COLO829 (cell line): Measurements from ENCODE around the gene PRG3.
"Not testable (repeated sequence)": the region's sequence is repeated elsewhere in the genome, so short reads cannot be mapped to it uniquely, and the experiment has no call there.

Experiments used
- DNase-seq: peaks from one replicate; pipeline ENCODE4 v3.0.0; 2012; ENCODE audit warnings: low spot score

The PRG3 gene

DNA sequence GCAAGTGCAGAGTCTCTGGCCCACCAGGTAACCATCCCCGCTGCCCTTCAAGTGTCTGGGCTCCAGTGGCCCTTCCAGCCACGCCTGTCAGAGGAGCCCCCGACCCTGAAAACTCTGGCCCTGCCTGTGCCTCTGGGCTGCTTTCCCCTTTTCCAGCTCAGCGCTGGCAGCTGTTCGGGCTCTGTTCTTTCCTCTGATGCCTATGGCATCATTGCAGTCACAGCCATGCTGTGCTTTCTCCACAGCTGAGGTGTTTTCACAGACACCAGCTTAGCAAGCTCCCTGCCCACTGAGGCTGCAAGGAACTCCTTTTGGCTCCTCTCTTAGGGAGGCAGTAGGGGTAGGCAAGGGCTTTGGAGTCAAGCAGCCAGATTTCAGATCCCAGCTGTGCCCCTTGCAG is 21.6 kb downstream of the PRG3 start:
- DNase-seq: no peak

DNA sequence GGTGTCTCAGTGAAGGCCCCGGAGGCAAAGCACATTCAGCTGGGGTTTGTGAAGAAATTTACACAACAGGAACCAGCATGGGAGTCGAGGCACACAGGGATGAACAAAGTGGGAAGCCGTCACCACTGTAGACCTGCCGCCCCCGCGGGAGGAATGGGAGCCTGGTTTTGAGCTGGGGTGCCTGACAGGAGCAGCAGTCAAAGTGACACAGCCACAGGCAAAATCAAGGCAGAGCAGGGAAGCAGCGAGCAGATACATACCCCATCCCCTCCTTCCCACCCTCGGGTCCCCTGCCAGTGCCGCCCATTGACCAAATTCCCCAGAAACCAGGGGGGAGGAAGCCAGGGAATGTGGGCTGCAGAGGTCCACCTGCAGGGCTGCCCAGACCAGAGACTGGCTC is 22.0 kb downstream of the PRG3 start:
- DNase-seq: no peak

DNA sequence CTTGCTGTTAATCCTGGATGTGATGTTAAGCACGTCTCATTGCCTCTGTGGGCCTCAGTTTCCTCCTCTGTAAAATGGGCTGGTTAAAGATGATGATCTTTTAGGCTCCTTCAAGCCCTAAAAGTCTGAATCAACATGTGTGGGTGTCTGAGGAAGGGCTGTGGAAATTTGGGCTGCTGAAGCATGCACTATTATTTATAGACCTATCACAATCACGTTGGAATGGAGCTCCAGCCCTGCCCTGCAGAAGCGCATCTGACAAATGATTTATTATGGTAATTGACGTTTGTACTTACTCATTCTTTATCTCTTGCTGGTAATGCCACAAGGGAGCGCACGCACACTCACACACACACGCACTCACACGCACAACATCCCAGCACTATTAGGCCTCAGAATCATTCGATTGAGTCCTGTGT is 22.4 kb downstream of the PRG3 start:
- DNase-seq: no peak

DNA sequence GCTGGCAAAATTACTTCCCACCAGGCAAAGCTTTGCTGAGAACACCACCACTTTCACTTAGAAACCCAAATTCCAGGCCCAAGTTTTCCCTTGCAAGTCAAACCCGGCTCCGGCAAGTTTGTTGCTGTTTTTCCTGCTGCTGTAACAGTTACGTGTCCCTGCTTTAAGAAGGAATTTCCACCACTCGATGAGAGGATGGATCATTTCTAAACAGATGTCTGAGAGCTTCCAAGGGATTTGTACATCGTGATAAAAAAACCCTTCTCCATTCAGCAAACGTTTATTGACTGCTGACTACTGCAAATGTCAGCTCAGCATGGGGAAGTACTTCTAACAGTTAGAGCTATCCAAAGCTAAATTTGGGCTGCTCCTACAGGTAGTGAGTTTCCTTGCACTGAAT is 23.1 kb downstream of the PRG3 start:
- DNase-seq: no peak

DNA sequence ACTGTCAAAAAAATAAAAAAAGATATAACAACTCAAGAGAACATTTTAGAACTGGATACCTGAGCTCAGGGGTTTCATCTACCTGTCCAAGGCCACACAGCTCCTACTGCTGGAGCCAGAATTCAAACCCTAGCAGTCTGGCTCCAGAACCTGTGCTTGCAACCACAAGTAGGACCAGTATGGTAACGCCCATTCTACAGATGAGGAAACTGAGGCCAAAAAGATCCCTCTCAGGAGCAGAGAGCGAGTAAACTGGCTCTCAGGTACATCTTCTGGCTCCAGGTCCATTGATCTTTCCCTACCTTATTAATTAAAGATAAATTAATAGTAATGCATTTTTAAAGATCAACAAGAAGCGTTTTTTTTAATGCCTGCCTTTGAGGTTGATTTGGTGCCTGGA is 23.6 kb downstream of the PRG3 start:
- no peak for DNase-seq

DNA sequence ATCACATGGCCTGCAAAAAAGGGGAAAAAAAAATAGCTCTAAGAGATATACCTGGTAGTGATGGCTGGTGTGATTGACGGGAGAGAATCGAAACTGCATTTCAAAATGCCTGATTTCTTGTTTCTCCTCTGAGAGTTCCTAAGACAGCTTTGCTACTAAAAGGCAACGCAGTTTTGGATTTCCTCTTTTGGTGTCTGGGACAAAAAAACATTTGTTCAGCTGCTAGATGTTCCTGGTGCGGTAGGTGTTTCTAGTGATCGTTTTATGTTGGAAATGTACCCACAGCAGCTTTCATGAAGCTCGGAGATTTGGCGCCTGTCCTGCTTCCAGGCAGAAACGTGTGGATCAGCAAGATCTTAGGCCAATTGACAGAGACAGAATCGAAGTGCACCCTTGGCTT is 24.7 kb downstream of the PRG3 start:
- no peak for DNase-seq

DNA sequence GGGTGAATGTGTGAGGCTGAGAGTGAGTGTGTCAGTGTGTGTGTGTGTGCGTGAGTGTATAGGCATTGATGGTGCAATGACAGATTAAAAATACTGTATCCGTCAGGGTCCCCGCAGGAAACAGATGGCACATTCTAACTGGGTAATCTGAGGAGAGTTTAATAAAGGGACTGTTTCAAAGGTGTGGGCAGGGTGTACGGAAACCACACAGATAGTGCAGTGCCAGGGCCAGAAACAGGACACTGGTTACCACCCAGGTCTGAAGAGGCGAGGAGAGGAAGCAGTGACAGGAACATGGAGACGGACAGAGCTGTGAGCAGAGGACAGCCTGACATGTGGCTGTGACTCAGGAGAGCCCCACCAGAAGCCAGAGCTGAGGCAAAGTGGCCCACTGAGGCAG is 26.3 kb downstream of the PRG3 start:
- no peak for DNase-seq

DNA sequence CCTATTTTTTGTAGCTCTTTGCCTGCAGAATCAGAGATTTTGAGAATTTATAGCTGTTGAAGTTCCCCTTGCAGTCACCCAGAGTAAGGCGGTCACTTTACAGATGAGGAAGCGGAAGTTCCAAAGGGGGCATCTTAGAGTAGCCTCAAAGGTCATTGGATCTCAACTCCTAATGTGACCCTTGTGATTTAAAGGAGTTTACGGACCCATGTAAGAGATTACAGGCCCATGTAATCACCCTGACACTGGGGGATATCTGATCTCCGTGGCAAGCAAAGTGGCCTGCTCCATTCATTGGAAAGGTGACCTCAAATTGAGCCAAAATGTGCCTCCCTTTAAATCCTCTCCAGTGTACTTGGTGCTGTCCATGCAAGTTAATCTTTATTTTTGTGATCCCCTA is 27.1 kb downstream of the PRG3 start:
- DNase-seq: no peak

DNA sequence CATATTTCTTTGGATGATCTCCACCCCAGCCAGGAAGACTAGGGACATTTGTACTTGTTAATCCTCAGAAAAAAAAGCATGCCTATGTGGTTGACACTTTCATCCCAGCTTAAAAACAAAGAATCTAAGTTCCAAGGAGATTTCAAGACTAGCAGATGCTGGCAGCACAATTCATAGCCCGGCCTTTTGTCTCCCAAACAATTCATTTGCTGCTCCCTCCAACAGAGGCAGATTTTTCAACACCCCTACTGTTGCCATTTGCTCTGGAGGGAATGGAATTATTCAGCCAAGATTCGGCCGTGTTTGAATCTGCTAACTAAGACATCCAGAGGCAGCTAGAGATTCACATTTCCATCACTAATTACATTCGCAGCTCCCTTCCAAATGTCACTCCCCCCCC is 27.5 kb downstream of the PRG3 start:
- DNase-seq: no peak

DNA sequence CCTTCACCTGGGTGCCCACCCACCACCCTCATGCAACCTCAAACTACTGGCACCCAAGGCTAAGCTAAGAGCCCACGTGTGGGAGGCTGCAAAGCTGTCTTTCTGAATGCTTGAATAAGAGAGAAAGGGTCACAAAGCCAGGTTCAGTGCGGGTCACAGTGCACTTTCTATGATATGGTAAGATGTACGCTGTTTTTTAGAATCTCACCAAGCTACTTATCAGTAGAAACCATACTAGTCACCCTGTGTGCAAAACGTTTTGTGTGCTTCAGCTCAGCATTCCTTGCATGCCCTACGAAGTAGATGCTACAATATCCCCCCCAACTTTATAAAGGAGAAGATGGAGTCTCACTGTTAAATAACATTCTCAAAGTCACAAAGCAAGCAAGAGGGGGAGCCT is 27.9 kb downstream of the PRG3 start:
- DNase-seq: no peak

DNA sequence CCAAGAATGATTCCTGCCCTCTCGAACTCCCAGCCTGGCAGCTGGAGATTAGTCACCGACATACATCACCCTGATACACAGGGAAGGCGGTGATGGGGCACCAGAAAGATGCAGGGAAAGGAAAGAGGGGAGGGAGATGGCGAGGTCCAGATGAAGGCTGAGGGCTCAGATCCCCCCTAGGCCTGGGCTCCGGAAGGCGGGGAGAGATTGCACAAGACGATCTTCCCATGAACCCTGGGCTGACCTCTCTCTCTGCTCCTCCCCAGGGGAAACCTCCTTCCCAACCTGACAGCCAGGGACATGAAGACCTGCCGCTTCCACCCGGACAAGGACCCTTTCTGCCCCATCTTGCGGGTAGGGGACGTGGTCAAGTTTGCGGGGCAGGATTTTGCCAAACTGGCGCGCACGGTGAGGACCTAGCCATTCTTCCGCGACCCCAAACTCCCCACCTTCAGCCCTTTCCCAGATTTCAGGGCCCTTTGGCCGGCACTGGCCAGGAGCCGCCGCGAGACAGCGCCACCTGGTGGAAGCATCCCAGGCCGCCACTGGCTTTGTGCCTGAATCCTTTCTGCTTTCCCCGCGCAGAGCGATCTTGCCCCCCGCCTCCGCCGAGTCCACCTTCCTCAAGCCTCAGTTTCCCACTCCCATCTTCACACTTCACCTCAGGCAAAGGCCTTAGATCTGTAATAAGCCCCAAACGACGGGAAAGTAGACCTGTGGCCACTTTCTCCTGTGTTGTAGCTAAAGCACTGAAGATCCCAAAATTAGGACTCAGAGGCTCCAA is 31.3 kb downstream of the PRG3 start:
- peak; percentile 60 for DNase-seq

DNA sequence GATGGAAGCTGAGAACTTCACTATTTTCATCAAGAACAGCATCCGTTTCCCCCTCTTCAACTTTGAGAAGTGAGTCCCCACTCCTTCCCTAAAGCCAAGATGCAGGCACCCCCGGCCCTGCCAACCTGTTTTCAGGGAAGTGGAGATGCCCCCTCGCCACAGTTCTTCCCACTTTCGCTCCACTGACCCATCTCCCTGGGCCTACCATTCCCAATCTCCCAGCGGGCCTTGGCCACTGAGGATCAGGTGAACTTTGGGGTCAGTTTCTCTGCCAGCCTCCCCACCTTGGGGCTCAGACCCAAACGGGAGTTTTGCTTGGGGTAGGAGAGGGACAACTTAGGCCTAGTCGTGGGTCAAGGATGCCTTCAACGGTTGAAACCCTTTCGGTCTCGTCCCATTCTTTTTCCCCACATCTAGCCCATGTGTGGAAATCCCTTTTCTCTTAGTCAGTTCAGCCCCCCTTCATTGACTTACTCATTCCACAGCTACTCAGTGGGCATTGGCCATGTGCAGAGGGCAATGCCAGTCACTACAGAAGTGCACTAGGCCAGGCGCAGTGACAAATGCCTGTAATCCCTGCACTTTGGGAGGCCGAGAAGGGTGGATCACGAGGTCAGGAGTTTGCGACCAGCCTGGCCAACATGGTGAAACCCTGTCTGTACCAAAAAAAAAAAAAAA is 32.2 kb downstream of the PRG3 start:
- no peak for DNase-seq

DNA sequence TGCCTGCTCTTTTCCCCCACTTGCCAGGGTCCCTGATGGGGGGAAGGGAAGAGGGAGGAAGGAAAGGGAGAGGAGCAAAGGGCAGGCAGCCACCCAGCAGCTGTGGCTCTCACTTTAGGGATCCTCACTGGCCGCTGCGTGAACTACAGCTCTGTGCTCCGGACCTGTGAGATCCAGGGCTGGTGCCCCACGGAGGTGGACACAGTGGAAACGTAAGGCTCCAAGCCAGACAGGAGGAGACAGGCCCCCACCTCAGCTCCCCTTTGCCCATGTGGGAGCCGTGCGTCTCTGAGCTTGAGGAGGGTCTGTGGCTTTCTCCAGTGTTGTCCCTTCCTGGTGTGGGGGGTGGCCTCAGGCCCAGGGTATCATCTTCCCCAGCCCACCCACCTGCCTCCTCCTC is 32.9 kb downstream of the PRG3 start:
- DNase-seq: no peak

DNA sequence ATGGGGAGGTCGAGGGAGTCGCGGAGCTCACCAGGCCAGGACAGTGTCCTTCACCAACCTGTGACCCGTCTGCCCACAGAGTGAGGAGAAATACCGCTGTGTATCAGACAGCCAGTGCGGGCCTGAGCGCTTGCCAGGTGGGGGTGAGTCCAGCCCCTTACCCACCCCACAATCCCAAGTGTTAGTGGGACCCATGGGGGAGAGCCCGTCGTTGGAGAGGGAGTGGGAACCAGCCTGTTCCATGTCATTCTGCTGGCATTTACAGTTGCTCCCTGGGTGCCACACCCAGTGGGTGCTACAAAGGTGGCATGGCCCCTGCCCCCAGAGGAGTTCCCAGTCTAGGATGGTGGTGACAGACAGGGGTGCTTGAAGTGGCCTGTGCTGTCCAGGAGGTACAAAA is 33.6 kb downstream of the PRG3 start:
- DNase-seq: no peak

DNA sequence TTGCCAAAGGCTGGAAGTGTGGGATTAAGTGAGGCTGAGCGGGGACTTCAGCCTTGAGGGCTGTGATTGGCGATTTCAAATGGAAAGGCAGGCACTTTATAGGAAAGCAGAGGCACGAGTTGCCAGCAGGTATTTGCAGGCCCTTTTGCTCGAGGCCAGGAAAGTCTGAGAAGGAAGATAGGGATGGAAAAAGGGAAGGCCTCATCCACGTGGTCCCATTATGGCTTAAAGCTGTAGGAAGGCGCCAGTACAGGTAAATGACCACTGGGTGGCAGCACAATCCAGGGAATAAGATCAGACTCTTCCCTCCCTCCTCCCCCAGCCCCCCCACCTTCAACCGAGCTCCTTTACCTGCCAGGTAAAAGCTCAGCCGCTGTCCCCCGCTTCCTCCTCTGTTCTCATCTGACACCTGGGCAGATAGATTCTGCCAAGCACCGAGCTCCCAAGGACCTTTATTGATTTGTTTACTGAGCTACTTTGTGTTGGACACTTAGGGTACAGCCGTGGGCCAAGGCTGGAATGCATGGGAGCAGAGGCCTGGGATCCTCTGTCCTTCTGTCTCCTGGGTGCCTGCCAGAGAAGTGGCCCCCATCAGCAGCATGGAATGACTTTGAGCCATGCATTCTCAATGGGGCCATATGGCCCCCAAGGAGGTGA is 35.3 kb downstream of the PRG3 start:
- DNase-seq: peak; percentile 95

DNA sequence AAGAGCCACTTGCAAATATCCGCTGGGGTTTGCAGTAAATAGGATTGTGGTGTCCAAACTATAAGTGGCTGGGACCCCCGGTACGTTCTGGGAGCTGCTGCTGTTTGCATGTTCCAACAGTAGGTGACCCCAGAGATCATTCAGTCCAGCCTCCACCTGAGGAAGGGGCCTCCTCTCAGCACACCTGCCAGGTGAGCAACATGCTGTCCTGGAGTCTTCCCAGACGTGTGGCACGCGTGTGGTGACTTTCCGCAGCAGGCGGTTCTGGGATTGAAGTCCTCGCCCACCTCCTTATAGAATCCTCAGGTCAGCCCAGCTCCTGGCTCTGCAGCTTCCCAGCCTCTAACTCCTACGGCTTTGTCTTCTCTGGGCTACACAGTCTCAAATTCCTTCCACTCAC is 36.1 kb downstream of the PRG3 start:
- no peak for DNase-seq

DNA sequence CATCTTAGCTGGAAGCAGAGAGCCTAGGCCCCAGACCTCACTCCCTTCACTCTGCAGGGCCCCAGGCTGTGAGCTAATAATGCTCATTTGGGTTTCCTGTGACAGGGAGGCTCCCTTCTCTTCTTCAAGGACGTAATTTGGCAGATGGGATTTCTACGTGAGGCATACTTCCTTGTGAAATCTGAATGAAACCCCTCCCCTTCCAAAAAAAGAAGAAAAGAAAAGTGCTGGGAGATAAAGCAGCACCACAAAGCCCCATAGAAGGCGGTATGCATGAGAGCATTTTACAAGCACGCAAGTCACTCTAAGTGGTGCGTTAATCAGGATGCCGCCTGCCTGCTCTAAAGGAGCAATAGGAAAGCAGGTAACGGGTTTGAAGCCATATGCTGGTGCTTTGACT is 37.1 kb downstream of the PRG3 start:
- no peak for DNase-seq

DNA sequence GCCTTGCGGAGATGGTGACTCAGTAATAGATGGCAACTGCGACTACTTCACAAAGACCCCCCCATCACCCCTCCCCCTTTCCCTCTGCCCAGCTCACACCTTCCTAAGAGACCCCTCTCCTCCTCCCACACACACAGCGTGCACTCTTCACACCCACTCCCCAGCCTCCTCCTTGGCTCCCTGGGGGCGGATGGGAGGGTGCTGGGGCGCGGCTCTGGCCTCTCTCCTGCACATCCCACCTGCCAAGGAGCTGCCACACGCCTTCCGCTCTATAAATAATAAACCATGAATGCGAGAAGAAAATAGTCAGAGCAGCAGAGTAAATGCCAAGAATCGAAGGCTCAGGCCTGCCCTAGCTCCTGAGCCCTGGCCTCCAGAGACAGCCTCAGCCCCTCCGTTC is 38.2 kb downstream of the PRG3 start:
- no peak for DNase-seq

DNA sequence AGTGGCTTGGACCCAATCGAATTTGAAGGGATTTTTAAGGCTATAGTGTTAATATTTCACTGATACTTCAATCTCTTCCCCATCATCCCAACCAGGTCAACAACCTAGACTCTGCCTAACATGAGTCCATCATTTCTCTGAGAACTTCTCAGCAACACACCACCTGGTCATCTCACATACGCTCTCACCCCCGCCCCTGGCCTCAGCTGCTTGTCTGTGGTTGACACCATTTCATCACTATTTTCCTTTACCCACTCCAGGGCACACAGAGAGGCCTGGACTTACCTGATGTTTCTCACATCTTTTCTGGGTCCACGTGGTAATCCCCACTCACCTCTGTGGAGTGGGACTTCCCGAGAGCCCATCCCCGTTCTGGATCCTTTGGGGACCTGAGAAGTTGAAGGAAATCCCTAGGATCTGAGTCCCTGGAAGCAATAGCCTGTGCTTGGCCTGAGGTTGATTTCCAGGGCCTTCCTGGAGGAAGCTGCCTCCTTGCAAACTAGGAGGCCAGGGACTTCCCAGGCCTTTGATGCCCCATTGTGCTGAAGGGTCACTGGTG is 39.6 kb downstream of the PRG3 start:
- no peak for DNase-seq

DNA sequence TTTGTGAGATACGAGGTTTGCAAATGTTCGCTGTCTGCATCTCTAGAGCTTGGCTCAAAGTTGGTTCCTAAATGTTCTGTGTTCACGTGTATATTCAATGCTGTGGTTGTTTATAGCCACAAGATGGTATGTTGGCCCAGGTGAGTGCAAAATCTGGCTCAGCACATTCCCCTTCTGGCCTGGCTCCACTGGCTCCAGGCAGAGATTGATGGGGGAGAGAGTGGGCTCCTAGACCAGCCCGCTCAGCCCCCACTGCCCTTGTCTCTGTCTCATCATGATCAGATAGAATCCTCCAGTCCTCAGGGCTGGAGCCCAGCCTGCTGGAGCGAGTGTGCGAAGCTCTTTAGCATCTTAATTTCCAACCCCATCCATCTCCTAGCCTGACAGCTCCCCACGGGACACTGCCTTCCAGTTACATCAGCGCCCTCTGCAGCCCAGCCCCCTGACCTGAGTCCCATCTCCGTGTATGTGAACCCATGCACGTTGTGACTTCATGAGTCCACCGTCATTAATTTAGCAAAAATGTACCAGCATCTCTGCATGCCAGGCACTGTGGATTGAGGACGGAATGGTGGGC is 40.8 kb downstream of the PRG3 start:
- DNase-seq: no peak

DNA sequence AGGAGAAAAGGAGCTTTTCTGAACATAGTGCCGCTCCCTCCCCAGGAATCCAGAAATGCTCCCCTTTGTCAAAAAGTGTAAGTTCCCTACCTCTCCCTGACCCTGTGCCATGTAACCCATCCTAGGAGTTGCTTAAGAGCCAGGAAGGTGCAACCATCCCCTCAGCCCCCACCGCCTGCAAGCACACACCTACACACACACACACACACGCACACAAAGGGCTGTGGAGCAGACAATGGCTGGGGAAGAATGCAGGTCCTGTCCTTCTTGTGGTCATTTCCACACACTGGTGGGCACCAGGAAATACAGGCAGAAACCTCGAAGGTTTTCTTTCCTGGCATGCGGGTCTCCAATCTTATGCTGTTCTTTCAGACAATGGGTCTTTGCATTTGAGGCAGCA is 41.6 kb downstream of the PRG3 start:
- peak; percentile 42 for DNase-seq

DNA sequence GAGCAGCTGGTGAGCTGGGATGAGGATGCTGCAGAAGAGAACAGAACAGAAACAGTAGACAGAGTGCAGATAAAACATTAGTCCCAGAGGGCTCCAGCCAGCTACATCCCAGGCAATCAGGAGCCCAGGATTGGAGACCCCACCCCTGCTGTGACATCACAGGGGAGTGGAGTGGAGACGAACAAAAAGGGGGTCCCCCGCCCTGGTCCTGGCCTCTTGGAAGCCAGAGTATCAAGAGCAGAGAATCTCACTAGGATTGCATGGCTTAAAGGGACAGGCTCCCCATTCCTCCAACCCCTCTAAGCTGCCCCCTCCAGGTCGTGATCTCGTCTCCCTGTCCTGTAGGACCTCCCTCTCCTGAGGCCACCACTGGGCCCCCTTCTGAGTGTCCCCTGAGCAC is 42.8 kb downstream of the PRG3 start, which contains the start of gene P2RX3:
Gene P2RX3, plus strand, starts transcription at position 211 of the 400 bp plus-strand sequence. CDS start 199 bp downstream, outside the sequence.
- DNase-seq: no peak

DNA sequence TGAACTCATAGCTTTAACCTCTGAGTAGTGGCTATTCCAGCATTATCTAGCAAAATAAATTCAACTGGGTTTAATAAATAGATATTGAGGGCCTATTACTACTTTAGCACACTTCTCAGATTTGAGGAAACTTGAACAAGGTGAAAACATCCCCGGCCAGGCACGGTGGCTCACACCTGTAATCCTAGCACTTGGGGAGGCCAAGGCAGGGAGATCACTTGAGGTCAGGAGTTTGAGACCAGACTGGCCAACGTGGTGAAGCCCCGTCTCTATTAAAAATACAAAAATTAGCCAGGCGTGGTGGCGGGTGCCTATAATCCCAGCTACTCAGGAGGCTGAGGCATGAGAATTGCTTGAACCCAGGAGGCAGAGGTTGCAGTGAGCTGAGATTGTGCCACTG is 44.1 kb downstream of the PRG3 start:
- DNase-seq: not testable (repeated sequence)
